Activated naive CD8-positive, alpha-beta T cell treated with anti-CD3 and anti-CD28 coated beads, Interleukin-2, amount 10 ng/mL, durations not matched to agents 7 days and 5 days (primary cell): ENCODE results near the gene ACVR1B. TPM values are rescaled to one million over a fixed set of nuclear protein-coding genes. Genes with fewer than 3 reads are reported as not detected.

Experiments used
- ATAC-seq: fragments of 150-1000 bp; cut with Tn5 transposase; one replicate; pipeline ENCODE4 v1.10.0; 2021; ENCODE audit warnings: low read depth, moderate library complexity
- POLR2A ChIA-PET: fragments of 350-600 bp; sonication (Branson Sonifier 250); formaldehyde crosslinking; loops from one replicate; lab custom pipeline; 2021; ENCODE audit warnings: antibody characterized with exemption; lab: Charles Lee
- DNase-seq: peaks from one replicate; pipeline ENCODE4 v3.0.0; 2021
- H3K27ac Mint-ChIP-seq: one replicate; pipeline ENCODE4 v1.8.0; 2022; ENCODE audit warnings: mild to moderate bottlenecking, mixed read lengths
- H3K27me3 Mint-ChIP-seq: one replicate; pipeline ENCODE4 v1.8.0; 2022; ENCODE audit warnings: mild to moderate bottlenecking, moderate library complexity, mixed read lengths
- H3K36me3 Mint-ChIP-seq: one replicate; pipeline ENCODE4 v1.8.0; 2021; ENCODE audit warnings: mild to moderate bottlenecking, mixed read lengths
- H3K4me1 Mint-ChIP-seq: one replicate; pipeline ENCODE4 v1.8.0; 2021; ENCODE audit warnings: mixed read lengths
- H3K4me3 Mint-ChIP-seq: one replicate; pipeline ENCODE4 v1.8.0; 2022; ENCODE audit warnings: mild to moderate bottlenecking, moderate library complexity, mixed read lengths
- H3K9me3 Mint-ChIP-seq: one replicate; pipeline ENCODE4 v1.8.0; 2021; ENCODE audit warnings: mixed read lengths
- total RNA-seq, 2 experiments: library from RNA; stranded (reverse); gene quantifications; one replicate each; pipeline ENCODE4 v1.2.3, GENCODE V29; 2021

ACVR1B gene
- total RNA-seq, 2 experiments from 2014 or later = 9.3 to 10.2 TPM

DNA sequence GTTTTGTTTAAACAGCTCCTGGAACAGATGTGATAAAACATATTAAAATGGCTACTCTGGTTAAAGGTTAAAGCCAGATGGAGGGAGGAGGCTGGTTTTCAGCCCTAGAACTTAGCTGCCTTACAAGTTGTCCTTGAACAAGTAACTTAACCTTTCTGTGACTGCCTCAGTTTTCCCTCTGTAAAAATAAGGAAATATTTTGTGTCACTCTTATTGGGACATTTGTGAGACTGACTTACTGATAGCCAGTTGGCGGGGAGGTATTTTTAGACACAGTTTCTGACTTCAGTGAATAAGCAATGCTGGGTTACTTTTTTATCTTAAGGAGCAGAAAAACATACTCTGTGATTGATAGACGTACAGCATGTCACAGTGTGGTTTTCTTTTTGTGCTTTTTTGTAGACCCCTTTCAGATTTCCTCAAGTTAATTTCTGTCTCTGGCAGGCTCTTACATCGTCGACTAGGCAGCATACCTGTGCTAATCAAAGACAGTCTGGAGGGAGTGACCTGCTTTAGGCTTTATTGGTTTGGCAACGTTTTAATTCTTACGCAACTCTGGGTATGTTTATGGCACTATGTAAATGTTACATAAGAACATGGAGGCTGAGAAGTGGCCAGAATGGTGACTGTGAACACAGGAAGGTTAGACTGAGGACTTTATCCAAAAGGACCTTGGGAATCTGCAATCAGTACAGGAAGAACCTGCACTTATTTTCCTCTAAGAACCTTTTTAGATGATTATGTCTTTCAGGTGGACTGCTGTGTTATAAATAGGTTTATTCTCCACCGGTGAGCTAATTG, 3.3 kb downstream of the ACVR1B start:
- ATAC-seq (no peak), DNase-seq (no peak)
- peaks cover 11% of the 10 kb centered on the region for H3K27me3 Mint-ChIP-seq
- no peak overlapping the region for H3K27ac Mint-ChIP-seq
- H3K9me3 Mint-ChIP-seq = no peaks in the 10 kb centered on the region
- peaks cover 4% of the 10 kb centered on the region for H3K36me3 Mint-ChIP-seq
- POLR2A ChIA-PET = interaction anchor here (0.7 to 1.6 kb wide), 4 partner anchors 11 to 82 kb away, joined by 3 to 4 read pairs (median 3); no protein-coding TSS in a partner anchor
- H3K4me3 Mint-ChIP-seq = no peak overlapping the region
- peaks cover 26% of the 10 kb centered on the region for H3K4me1 Mint-ChIP-seq

DNA sequence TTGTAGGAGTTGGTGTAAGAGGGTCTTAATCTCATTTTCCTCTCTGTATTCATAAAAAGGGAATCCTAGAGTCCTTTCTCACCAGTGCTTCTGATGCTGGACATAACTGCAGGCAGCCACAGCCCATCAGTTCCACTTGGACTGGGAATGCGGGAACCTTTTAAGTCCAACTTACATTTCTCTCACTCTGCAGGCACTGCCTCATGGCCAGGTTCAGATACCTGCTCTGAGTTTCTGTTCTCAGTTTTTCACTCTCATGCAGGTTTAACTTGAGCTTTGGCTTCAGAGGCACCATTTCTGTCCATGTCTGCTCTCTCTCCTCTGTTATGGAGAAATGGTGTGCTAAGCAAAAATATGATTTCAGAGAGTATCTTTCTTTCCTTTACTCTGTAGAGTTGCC, 4.2 kb downstream of the ACVR1B start:
- DNase-seq (no peak), ATAC-seq (no peak)
- POLR2A ChIA-PET = interaction anchor here (1.1 to 1.6 kb wide), 3 partner anchors 11 to 81 kb away, joined by 3 to 4 read pairs (median 3); no protein-coding TSS in a partner anchor
- Mint-ChIP-seq H3K4me1 (peaks cover 26% of the 10 kb centered on the region), H3K36me3 (peaks cover 6% of the 10 kb centered on the region), H3K27ac (no peak overlapping the region), H3K27me3 (peaks cover 5% of the 10 kb centered on the region), H3K4me3 (no peak overlapping the region), H3K9me3 (no peaks in the 10 kb centered on the region)

DNA sequence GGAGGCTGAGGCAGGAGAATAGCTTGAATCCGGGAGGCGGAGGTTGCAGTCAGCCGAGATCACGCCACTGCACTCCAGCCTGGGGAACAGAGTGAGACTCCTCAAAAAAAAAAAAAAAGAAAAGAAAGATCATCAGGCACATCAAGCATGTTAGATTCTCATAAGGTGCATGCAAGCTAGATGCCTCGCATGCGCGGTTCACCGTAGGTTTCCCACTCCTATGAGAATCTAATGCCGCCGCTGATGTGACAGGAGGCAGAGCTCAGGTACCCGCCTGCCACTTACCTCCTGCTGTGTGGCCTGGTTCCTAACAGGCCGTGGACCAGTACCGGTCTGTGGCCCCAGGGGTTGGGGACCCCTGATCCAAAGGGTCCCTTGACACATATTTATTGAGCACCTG, 7.0 kb downstream of the ACVR1B start:
- H3K9me3 Mint-ChIP-seq = no peaks in the 10 kb centered on the region
- ATAC-seq (no peak), DNase-seq (no peak)
- H3K4me3 Mint-ChIP-seq = no peak overlapping the region
- peaks cover 16% of the 10 kb centered on the region for H3K36me3 Mint-ChIP-seq
- no peaks in the 10 kb centered on the region for H3K27me3 Mint-ChIP-seq
- H3K27ac Mint-ChIP-seq = no peak overlapping the region
- POLR2A ChIA-PET = interaction anchor here (0.6 kb wide), 1 partner anchor 390 kb away, joined by 3 read pairs; no protein-coding TSS in a partner anchor
- H3K4me1 Mint-ChIP-seq = peaks cover 26% of the 10 kb centered on the region

DNA sequence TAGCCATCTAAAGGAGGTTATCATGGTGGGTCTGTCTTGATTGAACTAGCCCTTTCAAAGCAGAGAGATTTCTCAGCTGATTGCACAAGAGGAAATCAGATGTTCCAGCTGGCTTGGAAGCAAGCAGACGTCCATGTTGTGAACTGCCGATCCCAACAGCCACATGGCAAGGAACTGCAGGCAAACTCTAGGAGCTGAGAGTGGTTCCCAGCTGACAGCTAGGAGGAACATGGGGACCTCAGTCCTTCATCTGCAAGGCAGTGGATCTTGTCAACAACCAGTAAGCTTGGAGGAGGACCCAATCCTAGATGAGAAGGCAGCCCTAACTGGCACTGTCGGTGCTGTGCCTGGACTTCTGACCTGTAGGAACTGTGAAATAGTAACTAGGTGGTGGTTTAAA, 7.7 kb downstream of the ACVR1B start:
- H3K27ac Mint-ChIP-seq = no peak overlapping the region
- H3K4me3 Mint-ChIP-seq = no peak overlapping the region
- DNase-seq (no peak), ATAC-seq (no peak)
- no peaks in the 10 kb centered on the region for H3K9me3 Mint-ChIP-seq
- H3K4me1 Mint-ChIP-seq = peaks cover 22% of the 10 kb centered on the region
- POLR2A ChIA-PET = interaction anchor here (0.6 kb wide), 1 partner anchor 389 kb away, joined by 3 read pairs; no protein-coding TSS in a partner anchor
- peaks cover 16% of the 10 kb centered on the region for H3K36me3 Mint-ChIP-seq
- no peaks in the 10 kb centered on the region for H3K27me3 Mint-ChIP-seq

DNA sequence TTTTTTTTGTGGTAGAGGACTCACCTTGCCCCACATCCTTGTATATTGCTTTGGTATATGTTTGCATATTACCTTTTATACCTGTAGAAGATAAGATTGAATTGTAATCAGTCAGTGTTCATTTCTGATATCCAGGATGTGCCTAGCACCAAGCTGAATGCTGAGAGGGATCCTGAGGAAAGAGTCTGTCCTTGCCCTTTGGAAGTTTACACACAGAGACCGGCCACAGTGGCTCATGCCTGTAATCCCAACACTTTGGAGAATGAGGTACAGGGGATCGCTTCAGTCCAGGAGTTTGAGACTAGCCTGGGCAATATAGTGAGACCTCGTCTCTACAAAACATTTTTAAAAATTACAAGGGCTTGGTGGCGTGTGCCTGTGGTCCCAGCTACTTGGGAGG, 8.4 kb downstream of the ACVR1B start:
- POLR2A ChIA-PET = no interaction called here
- no peaks in the 10 kb centered on the region for H3K27me3 Mint-ChIP-seq
- H3K4me1 Mint-ChIP-seq = peaks cover 17% of the 10 kb centered on the region
- peaks cover 21% of the 10 kb centered on the region for H3K36me3 Mint-ChIP-seq
- H3K9me3 Mint-ChIP-seq = no peaks in the 10 kb centered on the region
- no peak overlapping the region for H3K4me3 Mint-ChIP-seq
- DNase-seq (no peak), ATAC-seq (no peak)
- H3K27ac Mint-ChIP-seq = no peak overlapping the region

DNA sequence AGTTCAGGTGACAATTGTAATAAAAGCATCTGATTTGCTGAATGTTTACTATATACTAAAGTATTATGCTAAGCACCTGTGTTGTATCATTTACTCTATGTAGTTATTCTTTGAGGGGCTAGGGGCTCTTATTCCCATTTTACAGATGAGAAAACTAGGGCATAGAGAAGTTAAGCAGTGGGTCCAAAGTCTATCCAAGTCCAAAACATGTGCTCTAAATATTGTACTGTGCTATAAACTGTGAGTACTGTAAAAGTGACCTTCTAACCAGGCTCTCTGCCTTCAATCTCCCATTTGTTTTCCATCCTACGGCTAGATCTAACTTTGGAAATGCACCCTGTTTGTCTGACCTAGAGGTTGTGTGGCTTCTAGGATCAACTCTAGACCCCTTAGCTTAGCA, 9.0 kb downstream of the ACVR1B start:
- peaks cover 15% of the 10 kb centered on the region for H3K4me1 Mint-ChIP-seq
- POLR2A ChIA-PET = no interaction called here
- no peaks in the 10 kb centered on the region for H3K9me3 Mint-ChIP-seq
- H3K4me3 Mint-ChIP-seq = no peak overlapping the region
- no peaks in the 10 kb centered on the region for H3K27me3 Mint-ChIP-seq
- DNase-seq (no peak), ATAC-seq (no peak)
- no peak overlapping the region for H3K27ac Mint-ChIP-seq
- peaks cover 21% of the 10 kb centered on the region for H3K36me3 Mint-ChIP-seq

DNA sequence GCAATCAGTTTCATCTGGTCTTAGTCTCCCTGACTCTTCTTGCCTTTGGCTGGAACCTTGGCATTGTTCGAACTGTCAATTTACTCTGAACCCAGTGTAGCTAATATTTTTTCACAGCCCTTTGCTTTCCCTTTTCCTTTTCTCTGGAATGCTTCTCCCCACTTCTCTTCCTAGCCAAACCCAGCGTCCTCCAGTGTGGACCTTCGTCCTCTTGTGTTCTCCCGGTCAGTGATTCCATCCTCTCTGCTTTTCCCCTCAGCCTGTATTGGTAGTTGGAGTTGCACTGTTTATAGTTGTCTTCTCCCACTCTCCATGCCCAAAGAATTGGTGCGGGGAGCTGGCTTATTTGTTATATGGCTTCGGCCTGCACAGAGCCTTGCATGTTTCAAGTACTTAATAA, 9.4 kb downstream of the ACVR1B start:
- no peak overlapping the region for H3K27ac Mint-ChIP-seq
- peaks cover 25% of the 10 kb centered on the region for H3K36me3 Mint-ChIP-seq
- POLR2A ChIA-PET = no interaction called here
- no peak for DNase-seq
- ATAC-seq = no peak
- H3K4me1 Mint-ChIP-seq = peaks cover 15% of the 10 kb centered on the region
- no peak overlapping the region for H3K4me3 Mint-ChIP-seq
- no peaks in the 10 kb centered on the region for H3K9me3 Mint-ChIP-seq
- H3K27me3 Mint-ChIP-seq = no peaks in the 10 kb centered on the region

DNA sequence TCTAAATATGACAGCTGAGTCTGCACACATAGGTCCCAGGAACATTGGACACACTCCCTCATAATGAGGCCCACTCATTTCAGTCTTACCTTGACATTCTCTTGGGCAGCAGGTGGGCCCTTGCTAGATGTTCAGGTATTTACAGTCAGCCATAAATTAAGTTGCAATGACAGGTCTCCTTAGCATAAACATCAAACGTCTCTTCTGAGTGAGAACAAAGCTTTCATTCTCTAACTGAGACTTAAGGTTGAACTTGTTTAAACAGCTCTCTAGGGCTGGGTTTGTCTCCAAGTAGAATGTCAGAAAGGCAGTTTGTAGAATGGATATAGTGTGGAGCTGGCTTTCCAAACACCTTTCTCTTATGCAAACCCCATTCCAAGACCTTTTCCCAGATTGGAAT, 10.3 kb downstream of the ACVR1B start:
- Mint-ChIP-seq H3K4me1 (peaks cover 14% of the 10 kb centered on the region), H3K27me3 (no peaks in the 10 kb centered on the region), H3K36me3 (peaks cover 25% of the 10 kb centered on the region), H3K27ac (no peak overlapping the region), H3K4me3 (no peak overlapping the region), H3K9me3 (no peaks in the 10 kb centered on the region)
- ATAC-seq = no peak
- DNase-seq = no peak
- POLR2A ChIA-PET = interaction anchor here (1.0 kb wide), 1 partner anchor 10 kb away, joined by 3 read pairs; no protein-coding TSS in a partner anchor

DNA sequence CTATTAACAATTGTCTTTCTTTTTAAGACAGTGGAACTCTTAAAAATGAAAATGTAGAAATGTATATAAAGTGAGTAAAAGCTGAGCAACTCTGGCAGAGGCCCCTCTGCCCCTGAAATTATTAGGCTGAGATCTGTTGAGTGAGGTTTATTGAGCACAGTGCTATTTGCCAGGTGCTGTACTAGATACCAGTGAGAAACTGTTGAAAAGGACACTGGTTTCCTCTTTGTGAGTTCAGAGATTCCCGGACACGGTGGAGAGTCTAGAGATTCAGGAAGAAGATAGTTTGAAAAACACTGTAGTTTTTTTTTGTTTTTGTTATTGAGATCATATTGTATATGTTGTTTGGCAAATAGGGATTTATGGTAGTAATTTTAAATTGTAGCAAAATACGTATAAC, 11.2 kb downstream of the ACVR1B start:
- H3K27me3 Mint-ChIP-seq = peaks cover 2% of the 10 kb centered on the region
- POLR2A ChIA-PET = interaction anchor here (1.0 kb wide), 1 partner anchor 9 kb away, joined by 3 read pairs; no protein-coding TSS in a partner anchor
- no peak overlapping the region for H3K27ac Mint-ChIP-seq
- no peaks in the 10 kb centered on the region for H3K9me3 Mint-ChIP-seq
- DNase-seq (no peak), ATAC-seq (no peak)
- H3K4me1 Mint-ChIP-seq = peaks cover 13% of the 10 kb centered on the region
- H3K36me3 Mint-ChIP-seq = peaks cover 25% of the 10 kb centered on the region
- no peak overlapping the region for H3K4me3 Mint-ChIP-seq

DNA sequence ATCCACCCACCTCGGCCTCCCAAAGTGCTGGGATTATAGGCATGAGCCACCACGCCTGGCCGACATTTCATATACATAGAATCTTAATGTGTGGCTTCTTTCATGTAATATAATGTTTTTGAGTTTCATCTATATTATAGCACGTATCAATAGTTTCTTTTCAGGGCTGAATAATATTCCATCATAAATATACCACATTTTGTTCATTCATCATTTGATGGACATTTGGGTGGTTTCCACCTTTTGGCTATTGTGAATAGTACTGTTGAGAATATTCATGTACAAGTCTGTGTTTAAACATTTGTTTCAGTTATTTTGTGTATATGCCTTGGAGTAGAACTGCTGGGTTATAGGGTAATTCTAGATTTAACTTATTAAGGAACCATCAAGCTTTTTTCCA, 12.0 kb downstream of the ACVR1B start:
- ATAC-seq (no peak), DNase-seq (no peak)
- Mint-ChIP-seq H3K36me3 (peaks cover 25% of the 10 kb centered on the region), H3K4me3 (no peak overlapping the region), H3K27ac (no peak overlapping the region), H3K4me1 (peaks cover 12% of the 10 kb centered on the region), H3K27me3 (peaks cover 2% of the 10 kb centered on the region), H3K9me3 (no peaks in the 10 kb centered on the region)
- POLR2A ChIA-PET = no interaction called here

DNA sequence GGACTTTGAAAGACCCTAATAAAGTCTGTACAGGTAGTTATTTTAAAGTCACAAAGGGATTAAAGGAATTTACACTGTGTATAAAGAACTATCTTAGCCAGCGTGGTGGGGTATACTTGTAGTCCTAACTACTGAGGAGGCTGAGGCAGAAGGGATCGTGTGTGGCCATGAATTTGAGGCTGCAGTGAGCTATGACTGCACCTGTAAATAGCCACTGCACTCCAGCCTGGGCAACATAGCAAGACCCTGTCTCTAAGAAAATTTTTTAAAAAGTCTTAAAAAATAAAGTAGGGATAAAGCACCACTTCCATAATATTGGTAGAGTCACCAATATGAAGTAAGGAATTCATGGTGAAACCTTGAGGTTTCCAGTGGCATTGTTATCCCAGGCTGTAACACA, 18.1 kb downstream of the ACVR1B start:
- ATAC-seq (no peak), DNase-seq (no peak)
- Mint-ChIP-seq H3K27ac (peak overlapping the region; percentile 39), H3K4me1 (peaks cover 44% of the 10 kb centered on the region), H3K9me3 (no peaks in the 10 kb centered on the region), H3K36me3 (peaks cover 5% of the 10 kb centered on the region), H3K27me3 (peaks cover 4% of the 10 kb centered on the region), H3K4me3 (peak overlapping the region; percentile 47)
- POLR2A ChIA-PET = no interaction called here

DNA sequence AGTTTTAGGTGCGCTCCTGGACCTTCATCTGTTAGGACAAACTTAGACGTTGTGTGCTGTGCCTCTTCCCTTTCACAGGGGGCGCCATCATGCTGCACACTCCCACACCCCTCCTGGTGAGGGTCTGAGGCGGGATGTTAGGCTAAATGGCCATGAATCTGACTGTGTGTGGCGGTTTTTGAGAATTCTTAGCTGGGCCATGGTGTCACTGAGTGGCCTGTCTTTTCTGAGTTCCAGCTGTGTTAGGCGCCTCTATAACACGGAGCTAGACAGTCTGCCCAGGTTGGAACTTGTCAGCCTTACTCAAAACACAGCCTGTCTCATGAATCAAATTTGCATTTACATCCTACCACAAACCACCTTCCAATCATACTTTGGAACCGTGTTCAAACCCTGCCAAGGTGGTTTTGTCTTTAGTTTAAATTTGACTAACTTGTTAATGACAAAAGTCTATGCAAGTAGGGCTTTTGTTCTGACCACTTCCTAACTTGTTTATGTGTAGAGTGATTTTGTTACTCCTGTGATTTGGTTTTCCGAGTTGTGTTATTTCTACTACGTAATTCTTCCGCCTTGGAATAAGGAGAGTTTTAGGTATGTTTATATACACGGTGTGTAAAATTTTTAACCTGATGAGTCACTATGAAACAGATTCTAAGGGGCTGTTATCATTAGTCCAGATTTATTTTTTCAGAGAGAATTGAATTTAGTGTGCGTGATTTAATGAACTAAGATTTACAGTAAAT, 19.6 kb downstream of the ACVR1B start:
- Mint-ChIP-seq H3K36me3 (peaks cover 5% of the 10 kb centered on the region), H3K4me1 (peaks cover 57% of the 10 kb centered on the region), H3K9me3 (no peaks in the 10 kb centered on the region), H3K27ac (peak overlapping the region; percentile 74), H3K27me3 (peaks cover 4% of the 10 kb centered on the region), H3K4me3 (peak overlapping the region; percentile 59)
- POLR2A ChIA-PET = interaction anchor here (0.7 to 1.2 kb wide), 4 partner anchors 22 to 150 kb away, joined by 3 to 4 read pairs (median 4); no protein-coding TSS in a partner anchor
- peak; percentile 56 for DNase-seq
- ATAC-seq = peak; percentile 80

DNA sequence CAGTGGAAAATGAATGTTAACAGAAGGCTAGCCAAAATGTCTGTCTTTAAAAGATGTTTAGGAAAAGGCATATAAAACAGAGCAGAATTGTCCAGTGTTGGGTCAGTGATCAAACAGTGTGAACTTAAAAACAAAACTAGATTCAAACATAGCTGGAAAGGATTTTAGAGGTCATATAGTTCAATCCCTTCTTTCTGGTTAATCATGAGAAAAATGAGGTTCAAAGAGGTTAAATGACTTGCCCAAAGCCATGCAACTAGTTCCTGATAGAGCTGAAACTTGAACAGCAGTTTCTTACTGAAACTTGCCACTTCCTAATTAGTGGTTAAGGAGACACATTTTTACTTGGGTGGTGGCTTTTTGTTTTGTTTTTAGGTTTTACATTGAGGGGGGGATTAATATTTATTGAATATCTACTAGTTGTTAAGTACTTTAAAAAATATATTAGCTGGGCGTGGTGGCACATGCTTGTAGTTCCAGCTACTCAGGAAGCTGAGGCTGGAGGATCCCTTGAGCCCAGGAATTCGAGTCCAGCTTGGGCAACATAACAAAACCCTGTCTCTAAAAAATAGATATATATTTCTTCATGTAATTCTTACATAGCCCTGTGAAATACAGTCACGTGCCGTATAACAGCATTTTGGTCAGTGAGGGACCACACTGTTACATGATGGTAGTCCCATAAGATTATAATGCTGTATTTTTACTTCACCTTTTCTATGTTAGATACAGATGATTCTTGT, 20.4 kb downstream of the ACVR1B start:
- no peaks in the 10 kb centered on the region for H3K9me3 Mint-ChIP-seq
- H3K36me3 Mint-ChIP-seq = peaks cover 5% of the 10 kb centered on the region
- peaks cover 65% of the 10 kb centered on the region for H3K4me1 Mint-ChIP-seq
- ATAC-seq (no peak), DNase-seq (no peak)
- POLR2A ChIA-PET = interaction anchor here (0.9 to 1.2 kb wide), 3 partner anchors 10 to 151 kb away, joined by 3 to 4 read pairs (median 3); no protein-coding TSS in a partner anchor
- H3K27ac Mint-ChIP-seq = peak overlapping the region; percentile 74
- H3K4me3 Mint-ChIP-seq = peak overlapping the region; percentile 60
- H3K27me3 Mint-ChIP-seq = peaks cover 4% of the 10 kb centered on the region
